HG03378 (cell line): ENCODE results near the gene FERMT3.
"Not testable (repeated sequence)": the region's sequence is repeated elsewhere in the genome, so short reads cannot be mapped to it uniquely, and the experiment has no call there.

Experiments
- ATAC-seq: cut with Tn5 transposase; IDR thresholded peaks from one replicate; pipeline ENCODE4 v1.9.1; 2021; ENCODE audit warnings: mild to moderate bottlenecking, moderate library complexity; ENCODE audit not compliant: unreplicated experiment

FERMT3 gene

GRCh38 chr11:64233913-64234586, 27.5 kb downstream of the FERMT3 start, which contains the start of gene VEGFB:
VEGFB (plus strand) TSS chr11:64234584; CDS start chr11:64234834, 250 bp downstream.
- no peak for ATAC-seq

GRCh38 chr11:64234647-64235379, 28.3 kb downstream of the FERMT3 start:
- ATAC-seq: no peak

- ATAC-seq: no peak
Measured at GRCh38 chr11:64235437-64236161, 29.1 kb downstream of the FERMT3 start.

- ATAC-seq: no peak
Measured at GRCh38 chr11:64237484-64237951, 31.0 kb downstream of the FERMT3 start.

- no peak for ATAC-seq
Measured at GRCh38 chr11:64238076-64238475, 31.6 kb downstream of the FERMT3 start.

DNA sequence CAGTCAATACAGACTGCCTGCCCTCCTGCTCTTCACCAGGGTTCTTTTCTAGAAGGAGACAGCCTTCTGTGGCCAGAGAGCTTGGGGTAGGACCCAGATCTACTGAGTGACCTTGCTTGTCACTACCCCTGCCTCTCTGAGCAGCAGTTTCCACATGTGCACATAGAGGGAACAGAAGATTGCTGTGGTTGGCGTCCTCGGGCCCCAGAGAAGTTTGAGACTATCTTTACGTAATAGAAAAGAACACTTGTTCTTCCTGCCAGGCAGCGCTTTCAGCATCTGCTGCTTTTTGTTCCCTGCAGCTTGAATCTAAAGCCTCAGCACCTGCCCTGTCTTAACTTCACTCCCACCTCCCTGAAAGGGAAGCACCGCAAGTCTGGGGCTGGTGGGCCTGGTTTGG, 32.5 kb downstream of the FERMT3 start:
- ATAC-seq: no peak

DNA sequence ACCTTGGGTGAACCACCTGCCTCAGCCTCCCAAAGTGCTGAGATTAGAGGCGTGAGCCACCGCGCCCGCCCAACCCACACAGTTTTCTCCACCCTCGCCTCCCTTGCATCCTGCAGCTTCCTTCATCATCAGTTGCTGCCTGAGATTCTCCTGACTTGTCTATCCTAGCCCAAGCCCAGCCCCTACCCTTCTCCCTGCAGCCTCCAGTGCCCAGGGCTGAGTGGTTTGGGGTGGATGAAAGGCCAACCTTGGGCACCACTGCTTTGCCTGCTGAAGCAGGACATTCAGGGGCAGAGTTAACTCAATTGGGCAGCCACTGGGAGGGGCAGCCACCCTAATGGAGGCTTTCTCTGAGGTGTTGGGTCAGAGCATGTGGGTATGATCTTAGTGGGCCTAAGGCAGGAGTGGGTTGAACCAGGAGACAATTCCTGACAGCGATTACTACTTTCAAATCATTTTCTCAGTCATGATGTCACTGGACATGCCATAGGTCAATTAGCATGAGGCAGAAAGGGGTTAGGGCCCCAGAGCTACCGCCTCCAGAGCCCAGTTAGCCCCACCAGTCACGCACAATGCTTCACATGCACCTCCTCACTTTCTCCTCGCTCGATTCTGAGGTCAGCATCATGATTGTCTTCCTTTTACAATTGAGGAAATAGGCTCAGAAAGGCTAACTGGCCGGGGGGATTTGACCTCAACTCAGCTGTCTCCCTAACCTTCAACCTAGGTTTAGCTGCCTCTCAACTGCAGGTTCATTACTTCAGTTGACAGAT, 33.3 kb downstream of the FERMT3 start:
- peak; percentile 8 for ATAC-seq

- ATAC-seq: peak; percentile 38
Measured at GRCh38 chr11:64240435-64241240, 34.1 kb downstream of the FERMT3 start, which contains the start of gene FKBP2. FKBP2 (plus strand) TSS chr11:64241095; CDS start chr11:64242388, 1,293 bp downstream.

DNA sequence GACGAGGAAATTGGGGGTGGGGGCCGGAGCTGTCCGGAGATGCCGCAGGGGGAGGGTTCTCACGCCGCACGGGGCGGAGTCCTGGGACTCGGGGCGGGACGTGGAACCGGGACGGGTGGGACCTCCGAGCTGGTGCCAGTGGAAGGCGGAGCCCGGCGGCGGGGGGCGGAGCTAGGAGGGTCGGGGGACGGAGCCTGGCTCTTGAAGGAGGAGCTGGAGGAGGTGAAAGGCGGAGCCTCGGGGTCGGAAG, 34.6 kb downstream of the FERMT3 start:
- ATAC-seq: peak; percentile 51

- ATAC-seq: peak; percentile 5
Measured at GRCh38 chr11:64241491-64242374, 35.2 kb downstream of the FERMT3 start.

DNA sequence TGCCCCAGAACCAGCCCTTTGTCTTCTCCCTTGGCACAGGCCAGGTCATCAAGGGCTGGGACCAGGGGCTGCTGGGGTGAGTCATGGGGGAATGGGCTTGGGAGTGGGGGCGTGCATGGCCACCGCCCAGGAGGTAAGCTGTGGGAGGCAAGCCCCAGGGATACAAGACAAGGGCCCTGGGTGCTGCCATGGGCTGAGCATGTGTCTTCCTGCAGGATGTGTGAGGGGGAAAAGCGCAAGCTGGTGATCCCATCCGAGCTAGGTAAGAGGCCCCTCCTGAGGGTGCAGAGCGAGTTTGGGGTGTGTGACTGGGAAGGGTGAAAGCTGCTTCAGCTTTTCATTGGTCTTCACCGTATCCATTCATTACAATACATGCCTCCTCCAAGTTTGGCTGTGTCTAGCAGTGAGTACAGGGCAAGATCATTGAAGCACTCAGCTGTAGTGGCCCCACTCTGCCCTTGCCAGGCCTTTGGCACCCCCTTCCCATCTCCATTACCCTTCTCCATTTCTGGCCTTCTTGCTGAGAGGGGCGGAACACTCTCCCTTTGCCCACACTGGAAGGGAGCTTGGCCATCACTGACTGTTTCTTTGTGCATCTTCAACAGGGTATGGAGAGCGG, 36.8 kb downstream of the FERMT3 start:
- ATAC-seq: no peak

DNA sequence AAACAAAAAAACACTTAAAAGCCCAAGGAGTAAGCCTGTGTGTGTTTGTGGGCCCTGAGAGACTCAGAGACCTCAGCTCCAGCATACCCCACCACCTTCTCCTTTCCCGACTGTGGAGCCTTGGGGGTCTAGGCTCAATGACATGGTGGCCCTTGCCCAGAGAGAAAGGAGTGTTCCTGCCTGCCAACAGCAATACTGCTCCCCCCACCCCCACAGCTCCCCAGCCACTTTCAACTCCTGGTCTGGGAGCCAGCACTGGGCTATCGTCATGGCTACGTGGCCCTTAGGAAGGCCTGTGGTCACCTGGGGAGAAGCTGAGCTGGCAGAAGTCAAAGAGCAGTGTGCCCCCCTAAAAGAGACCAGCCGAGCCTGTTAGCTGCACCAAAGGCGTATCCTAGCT, 37.6 kb downstream of the FERMT3 start:
- ATAC-seq: no peak

DNA sequence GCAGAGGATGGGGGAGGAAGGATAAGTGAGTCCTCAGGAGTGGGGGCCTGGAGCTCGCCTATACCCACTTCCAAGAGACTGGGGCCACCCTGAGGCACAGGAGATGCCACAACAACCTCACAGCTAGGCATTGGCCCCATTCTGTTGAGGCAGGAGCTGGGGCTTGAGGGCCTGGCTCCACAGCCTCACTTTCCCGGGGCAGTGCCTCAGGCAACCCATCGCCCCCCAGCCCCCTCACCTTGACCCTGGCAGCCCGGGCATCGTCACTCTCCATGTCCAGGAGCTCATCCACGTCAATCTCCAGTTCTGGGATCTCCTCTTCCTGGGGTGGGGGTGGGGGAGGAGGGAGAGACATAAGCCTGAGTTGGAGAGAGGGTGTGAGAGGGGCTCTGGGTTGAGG, 38.4 kb downstream of the FERMT3 start:
- no peak for ATAC-seq

GRCh38 chr11:64245401-64245796, 38.9 kb downstream of the FERMT3 start:
- no peak for ATAC-seq

GRCh38 chr11:64245797-64246620, 39.5 kb downstream of the FERMT3 start:
- no peak for ATAC-seq

GRCh38 chr11:64246621-64246870, 40.0 kb downstream of the FERMT3 start:
- not testable (repeated sequence) for ATAC-seq

DNA sequence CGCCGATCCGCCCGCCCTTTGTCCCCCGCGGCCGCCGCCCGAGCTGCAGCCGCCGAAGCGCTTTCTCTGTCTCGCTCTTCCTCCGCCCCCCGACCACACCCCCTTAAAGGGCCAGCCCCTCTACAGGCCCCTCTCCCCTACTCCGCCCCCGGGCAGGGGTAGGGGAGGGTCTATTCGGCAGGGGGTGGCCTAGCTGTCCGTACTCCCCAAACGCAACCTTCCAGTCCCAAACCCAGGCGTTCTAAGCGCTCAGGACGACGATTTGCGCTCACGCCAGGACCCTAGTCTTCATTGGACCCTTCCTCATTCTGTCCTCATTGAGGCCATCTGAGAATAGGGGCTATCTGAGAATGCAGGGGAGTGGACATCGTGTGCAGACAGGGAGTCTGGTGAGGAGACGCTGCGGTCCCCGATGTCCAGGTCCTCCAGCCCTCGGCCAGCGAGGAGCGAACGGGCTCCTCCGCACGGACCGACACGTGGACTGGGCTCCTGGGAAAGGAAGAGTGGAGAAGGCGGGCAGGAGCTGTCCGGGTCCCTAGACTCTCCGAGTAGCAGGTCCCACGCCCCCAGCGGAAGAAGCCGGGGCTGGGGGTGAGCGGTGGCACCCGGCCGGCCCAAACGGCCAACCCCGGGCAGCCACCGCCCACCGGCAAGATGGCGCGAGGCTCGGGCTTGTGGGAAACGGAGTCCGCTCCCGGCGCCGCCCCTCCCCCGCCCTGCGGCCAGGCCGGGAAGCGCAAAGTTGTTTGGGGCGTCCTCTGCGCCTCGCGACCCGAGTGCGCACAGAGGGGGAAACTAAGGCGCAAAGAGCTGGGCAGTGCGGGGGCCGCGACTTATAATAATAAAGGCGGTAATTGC, 40.6 kb downstream of the FERMT3 start, which contains the start of gene PPP1R14B:
Gene PPP1R14B (minus strand): TSS at position 73 of the 858 bp plus-strand sequence. CDS start 270 bp downstream, outside the sequence.
- no peak for ATAC-seq
